H1 (cell line): ENCODE measurements around the gene CACNB2. TPM values are rescaled to one million over a fixed set of nuclear protein-coding genes. Genes with fewer than 3 reads are reported as not detected.

ENCODE experiments used
- CTCF ChIA-PET: fragments of 300-600 bp; sonication (Branson Sonifier 250); formaldehyde crosslinking; loops from one replicate; lab custom pipeline; 2021; ENCODE audit not compliant: partially characterized antibody; lab: Charles Lee
- POLR2A ChIA-PET: fragments of 300-600 bp; sonication (Branson Sonifier 250); formaldehyde crosslinking; loops from one replicate; lab custom pipeline; 2021; ENCODE audit warnings: inconsistent platforms; ENCODE audit not compliant: partially characterized antibody; lab: Charles Lee
- DNase-seq, 2 experiments: peaks; one replicate each; pipeline versions ENCODE4 v3.0.0 to v3.0.0-alpha.2; 2010 to 2022; ENCODE audit warnings: low spot score in 2 of 2, low read depth in 1 of 2, mixed read lengths in 1 of 2
- FAIRE-seq: peaks from 2 replicates; lab custom pipeline; 2011; peaks lifted over from hg19 to GRCh38; lab: Jason Lieb, UNC
- H2AFZ ChIP-seq: 2 replicates; pipeline ENCODE4 v1.8.1; 2012; ENCODE audit warnings: low read length, inconsistent platforms
- H2AK5ac ChIP-seq: 2 replicates; pipeline ENCODE4 v1.6.1; 2013; ENCODE audit warnings: low read depth, low read length
- H2BK120ac ChIP-seq: replicated peaks from 2 replicates; pipeline ENCODE3; 2013; ENCODE audit warnings: low read depth, low read length, inconsistent platforms
- H2BK12ac ChIP-seq: 2 replicates; pipeline ENCODE4 v1.6.1; 2013; ENCODE audit warnings: low read depth, low read length
- H2BK15ac ChIP-seq: 2 replicates; pipeline ENCODE4 v1.6.1; 2013; ENCODE audit warnings: low read length
- H2BK20ac ChIP-seq: 2 replicates; pipeline ENCODE4 v1.6.1; 2013; ENCODE audit warnings: low read length
- H2BK5ac ChIP-seq: 2 replicates; pipeline ENCODE4 v1.6.1; 2013; ENCODE audit warnings: low read depth, low read length
- H3K14ac ChIP-seq: 2 replicates; pipeline ENCODE4 v1.6.1; 2013; ENCODE audit warnings: inconsistent platforms; ENCODE audit not compliant: insufficient read length
- H3K18ac ChIP-seq: 2 replicates; pipeline ENCODE4 v1.6.1; 2013; ENCODE audit warnings: low read length; ENCODE audit errors: extremely low read depth
- H3K23ac ChIP-seq: 2 replicates; pipeline ENCODE4 v1.6.1; 2013; ENCODE audit warnings: inconsistent platforms; ENCODE audit not compliant: insufficient read length
- H3K23me2 ChIP-seq: 2 replicates; pipeline ENCODE4 v1.6.1; 2013; ENCODE audit warnings: low read depth, low read length
- H3K27ac ChIP-seq: 2 replicates; pipeline ENCODE4 v1.6.1; 2011; ENCODE audit warnings: low read depth, low read length, inconsistent platforms
- H3K27me3 ChIP-seq, 4 experiments: replicated peaks in 1 of 4; 1 replicate in 1 of 4; 2 replicates in 3 of 4; pipeline versions ENCODE4 v1.6.1 to v1.8.1; 2011 to 2013; ENCODE audit warnings: low read length in 3 of 4, mild to moderate bottlenecking in 3 of 4, inconsistent platforms in 2 of 4, mixed read lengths in 2 of 4, moderate library complexity in 1 of 4; ENCODE audit not compliant: control insufficient read depth in 3 of 4, insufficient read depth in 3 of 4; ENCODE audit errors: extremely low read depth in 1 of 4
- H3K36me3 ChIP-seq, 4 experiments: 2 replicates each; pipeline versions ENCODE4 v1.6.1 to v1.8.1; 2011 to 2013; ENCODE audit warnings: mild to moderate bottlenecking in 4 of 4, low read length in 3 of 4, moderate library complexity in 2 of 4, control low read depth in 1 of 4, inconsistent platforms in 1 of 4; ENCODE audit not compliant: insufficient read depth in 4 of 4, control insufficient read depth in 2 of 4
- H3K4ac ChIP-seq: replicated peaks from 2 replicates; pipeline ENCODE3; 2013; ENCODE audit warnings: low read length, low read depth, mixed read lengths, inconsistent platforms; ENCODE audit not compliant: insufficient read length
- H3K4me1 ChIP-seq, 4 experiments: replicated peaks in 1 of 4; 1 replicate in 1 of 4; 2 replicates in 3 of 4; pipeline versions ENCODE4 v1.6.1 to v1.8.1; 2011 to 2013; ENCODE audit warnings: low read length in 3 of 4, inconsistent platforms in 2 of 4, mixed read lengths in 1 of 4; ENCODE audit not compliant: insufficient read depth in 4 of 4, control insufficient read depth in 3 of 4
- H3K4me2 ChIP-seq, 2 experiments: 2 replicates each; pipeline versions ENCODE4 v1.6.1 to v1.8.1; 2011 to 2013; ENCODE audit warnings: low read depth in 2 of 2, low read length in 2 of 2, control low read depth in 1 of 2, inconsistent platforms in 1 of 2, mild to moderate bottlenecking in 1 of 2; ENCODE audit not compliant: insufficient read depth in 1 of 2
- H3K4me3 ChIP-seq, 4 experiments: fragments of 200-600, 300-600 bp in 1 of 4; sonication (generic), shearing (Covaris generic), sonication (Bioruptor Twin) in 1 of 4; 2 replicates each; pipeline versions ENCODE4 v1.5.1 to v1.8.1; 2011 to 2016; ENCODE audit warnings: low read length in 4 of 4, low read depth in 3 of 4, control low read depth in 2 of 4, inconsistent platforms in 2 of 4, mild to moderate bottlenecking in 2 of 4, mixed read lengths in 1 of 4, moderate library complexity in 1 of 4; ENCODE audit not compliant: insufficient read depth in 2 of 4; ENCODE audit errors: extremely low read depth in 1 of 4
- H3K56ac ChIP-seq: replicated peaks from 2 replicates; pipeline ENCODE3; 2013; ENCODE audit warnings: low read depth, mild to moderate bottlenecking, mixed read lengths, low read length, inconsistent platforms; ENCODE audit not compliant: insufficient read length
- H3K79me1 ChIP-seq: 2 replicates; pipeline ENCODE4 v1.6.1; 2013; ENCODE audit warnings: low read depth, low read length, control low read depth
- H3K79me2 ChIP-seq, 2 experiments: 2 replicates each; pipeline versions ENCODE4 v1.6.1 to v1.8.1; 2012 to 2013; ENCODE audit warnings: low read length in 2 of 2, mild to moderate bottlenecking in 2 of 2, inconsistent platforms in 1 of 2; ENCODE audit not compliant: insufficient read depth in 2 of 2, control insufficient read depth in 1 of 2
- H3K9ac ChIP-seq, 4 experiments: replicated peaks in 1 of 4; 1 replicate in 1 of 4; 2 replicates in 3 of 4; pipeline versions ENCODE4 v1.6.1 to v1.8.1; 2011 to 2013; ENCODE audit warnings: low read depth in 3 of 4, low read length in 3 of 4, control low read depth in 2 of 4, mild to moderate bottlenecking in 2 of 4, moderate library complexity in 2 of 4, inconsistent platforms in 1 of 4; ENCODE audit errors: extremely low read depth in 1 of 4
- H3K9me3 ChIP-seq, 2 experiments: 2 replicates each; pipeline versions ENCODE4 v1.6.1 to v1.8.1; 2012 to 2013; ENCODE audit warnings: mild to moderate bottlenecking in 2 of 2, moderate library complexity in 2 of 2, control low read depth in 1 of 2, inconsistent platforms in 1 of 2, low read depth in 1 of 2, low read length in 1 of 2, mixed read lengths in 1 of 2; ENCODE audit not compliant: insufficient read depth in 2 of 2
- H4K20me1 ChIP-seq, 2 experiments: replicated peaks in 1 of 2; 2 replicates each; pipeline versions ENCODE3 to v1.8.1; 2011 to 2013; ENCODE audit warnings: inconsistent platforms in 2 of 2, low read length in 2 of 2, mild to moderate bottlenecking in 1 of 2; ENCODE audit not compliant: insufficient read depth in 2 of 2, control insufficient read depth in 1 of 2
- H4K5ac ChIP-seq: 2 replicates; pipeline ENCODE4 v1.6.1; 2013; ENCODE audit warnings: low read length, low read depth, mixed read lengths, inconsistent platforms; ENCODE audit not compliant: insufficient read length
- H4K8ac ChIP-seq: 2 replicates; pipeline ENCODE4 v1.8.0; 2013; ENCODE audit warnings: mild to moderate bottlenecking, moderate library complexity, low read length, inconsistent platforms; ENCODE audit not compliant: insufficient read depth; ENCODE audit errors: extremely low read depth
- H4K91ac ChIP-seq: replicated peaks from 2 replicates; pipeline ENCODE3; 2013; ENCODE audit warnings: low read length, mixed read lengths, inconsistent platforms; ENCODE audit not compliant: insufficient read length
- BCL11A ChIP-seq, 2 experiments: IDR thresholded peaks; one replicate each; pipeline ENCODE4 v1.6.1; 2011; ENCODE audit warnings: low read depth in 2 of 2, low read length in 2 of 2, mild to moderate bottlenecking in 2 of 2
- EGR1 ChIP-seq: IDR thresholded peaks from 2 replicates; pipeline ENCODE4 v1.6.1; 2011; ENCODE audit warnings: low read depth, low read length, borderline replicate concordance
- MAFK ChIP-seq: IDR thresholded peaks from 2 replicates; pipeline ENCODE4 v1.6.1; 2012; ENCODE audit warnings: low read depth, mild to moderate bottlenecking, improper control_type of control experiment, low read length
- NANOG ChIP-seq: IDR thresholded peaks from 2 replicates; pipeline ENCODE4 v1.6.1; 2011; ENCODE audit warnings: low read length, low read depth, mild to moderate bottlenecking, inconsistent platforms; ENCODE audit not compliant: insufficient read depth, poor library complexity, severe bottlenecking
- PHF8 ChIP-seq: fragments of 200-600 bp; sonication (generic); conservative IDR thresholded peaks from 2 replicates; pipeline ENCODE4 v1.7.1; 2012; ENCODE audit warnings: low read depth, mild to moderate bottlenecking, inconsistent platforms, low read length, moderate library complexity
- POLR2A ChIP-seq, 2 experiments: IDR thresholded peaks; 1 replicate in 1 of 2; 2 replicates in 1 of 2; pipeline ENCODE4 v1.6.1; 2011; ENCODE audit warnings: low read depth in 2 of 2, low read length in 2 of 2, mild to moderate bottlenecking in 2 of 2; ENCODE audit errors: control extremely low read depth in 1 of 2
- POLR2AphosphoS5 ChIP-seq: IDR thresholded peaks from 2 replicates; pipeline ENCODE4 v1.6.1; 2011; ENCODE audit warnings: low read depth, low read length
- RAD21 ChIP-seq, 2 experiments: IDR thresholded peaks in 1 of 2; conservative IDR thresholded peaks in 1 of 2; 2 replicates each; pipeline ENCODE4 v1.6.1; 2011; ENCODE audit warnings: low read depth in 2 of 2, low read length in 2 of 2, improper control_type of control experiment in 1 of 2, inconsistent platforms in 1 of 2, mild to moderate bottlenecking in 1 of 2, moderate library complexity in 1 of 2
- TAF1 ChIP-seq: IDR thresholded peaks from 2 replicates; pipeline ENCODE4 v1.6.1; 2011; ENCODE audit warnings: mild to moderate bottlenecking, low read depth, low read length
- TAF7 ChIP-seq: optimal IDR thresholded peaks from 2 replicates; pipeline ENCODE3; 2011; ENCODE audit warnings: low read depth, mild to moderate bottlenecking, inconsistent platforms, low read length, moderate library complexity, borderline replicate concordance
- ZNF274 ChIP-seq: IDR thresholded peaks from 2 replicates; pipeline ENCODE4 v1.7.0; 2012; ENCODE audit warnings: low read length, borderline replicate concordance; ENCODE audit errors: extremely low read depth
- WGBS, 2 experiments: shearing (Covaris generic) in 1 of 2; methylation state at CpG; one replicate each; pipeline versions ENCODE4 v1.1.6 to v1.1.7; 2013 to 2015; ENCODE audit warnings: low lambda C conversion rate in 2 of 2, mixed read lengths in 2 of 2, inconsistent platforms in 1 of 2, low coverage in 1 of 2, missing lambda C conversion rate in 1 of 2; ENCODE audit not compliant: insufficient replicate concordance in 2 of 2, insufficient coverage in 1 of 2, insufficient read length in 1 of 2; ENCODE audit errors: extremely low coverage in 1 of 2, missing lambda C conversion rate in 1 of 2; 5-methylcytosine and 5-hydroxymethylcytosine counted together
- polyA plus RNA-seq, 7 experiments: library from polyadenylated mRNA; depleted of rRNA in 3 of 7; stranded (reverse) in 5 of 7; unstranded in 2 of 7; fragments of >200 nt in 5 of 7; fragments of 200-250 nt in 2 of 7; gene quantifications; 1 replicate in 5 of 7; 2 replicates in 1 of 7; 4 replicates in 1 of 7; pipeline versions ENCODE4 v1.2.1 to v1.2.3, GENCODE V29; 2011 to 2013; ENCODE audit warnings: missing spikeins in 2 of 7, mixed read lengths in 2 of 7
- total RNA-seq: library from RNA; stranded (reverse); fragmentation: NEBNext Ultra II Directional; extraction: Animal tissue kit (Norgen Biotek cat#: 25700); gene quantifications from 2 replicates; pipeline ENCODE4 v1.2.1, GENCODE V29; 2021
- TF ChIP-seq, protein P1 (sequence below): IDR thresholded peaks from 2 replicates; pipeline ENCODE4 v1.6.1; 2012; ENCODE audit warnings: inconsistent platforms

Gene CACNB2
- total and polyA plus RNA-seq, 2 of the 8 experiments (the other 6 are each of a cell fraction or from before 2014, with no cell fraction given) = 2.4 to 3.2 TPM

GRCh38 chr10:18424200-18424599 lies 284.0 kb downstream of the CACNB2 start:
- ChIA-PET POLR2A (no interaction called here), CTCF (interaction anchor here (1.4 to 2.0 kb wide), 2 partner anchors 9 to 11 kb away, joined by 3 to 4 read pairs; no protein-coding TSS in a partner anchor)
- Histone ChIP-seq H3K79me2 (no peaks in the 10 kb centered on the region), H4K5ac (no peak overlapping the region), H2BK12ac (no peak overlapping the region), H2BK5ac (no peak overlapping the region), H3K27ac (no peak overlapping the region), H3K36me3 (no peaks in the 10 kb centered on the region), H3K4me3 (peak overlapping the region in 1 of 4 experiments; percentile 1; a peak in 1 of 8 replicates), H3K27me3 (no peaks in the 10 kb centered on the region), H2BK20ac (no peak overlapping the region), H2BK120ac (no peak overlapping the region), H3K4me1 (peaks cover 0 to 5% (median 2%) of the 10 kb centered on the region in 4 experiments; a peak in 2 of 7 replicates), H3K9me3 (no peaks in the 10 kb centered on the region), H3K14ac (no peak overlapping the region), H3K4me2 (peak overlapping the region; percentile 24 to 40; a peak in 3 of 4 replicates), H4K8ac (no peak overlapping the region), H3K9ac (peak overlapping the region in 1 of 4 experiments; percentile 34; a peak in 1 of 7 replicates), H4K91ac (no peak overlapping the region), H3K79me1 (no peaks in the 10 kb centered on the region; the same call in 1 of the 2 replicates), H3K18ac (no peak overlapping the region), H4K20me1 (no peaks in the 10 kb centered on the region), H3K4ac (no peak overlapping the region), H2AFZ (no peak overlapping the region), H3K56ac (no peak overlapping the region), H3K23ac (no peak overlapping the region), H3K23me2 (no peaks in the 10 kb centered on the region), H2AK5ac (no peak overlapping the region), H2BK15ac (no peak overlapping the region)
- FAIRE-seq = no peak
- TF ChIP-seq NANOG (no peak), MAFK (no peak), POLR2A (IDR thresholded peaks at IDR 0.05; ENCODE audit: control extremely low read depth in 1 of 2, low read depth in 2 of 2, low read length in 2 of 2) (no peak), EGR1 (no peak), TAF1 (no peak), BCL11A (IDR thresholded peaks at IDR 0.05; ENCODE audit: low read depth in 2 of 2, low read length in 2 of 2) (no peak), POLR2AphosphoS5 (no peak), TAF7 (no peak), ZNF274 (no peak), PHF8 (no peak), RAD21 (IDR thresholded peaks at IDR 0.05 in 1 of 2, conservative IDR thresholded peaks at IDR 0.05 in 1 of 2; ENCODE audit: low read depth in 2 of 2, low read length in 2 of 2) (no peak)
- TF ChIP-seq, protein P1, sequence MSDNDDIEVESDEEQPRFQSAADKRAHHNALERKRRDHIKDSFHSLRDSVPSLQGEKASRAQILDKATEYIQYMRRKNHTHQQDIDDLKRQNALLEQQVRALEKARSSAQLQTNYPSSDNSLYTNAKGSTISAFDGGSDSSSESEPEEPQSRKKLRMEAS = no peak
- 47% methylated on average over 8 of the region's 8 CpGs; no CpG with 5 or more reads in 1 of the 2 experiments for WGBS, 2 experiments
- DNase-seq = peak in 1 of 2 experiments; percentile 54
